ENCODE measurements around the gene RHOG. TPM values are rescaled to one million over a fixed set of nuclear protein-coding genes. Genes with fewer than 3 reads are reported as not detected.

Gene RHOG
- 44.6 and 46.8 TPM in 2 replicates for total RNA-seq
- long read RNA-seq, transcript RHOG-201 (2 exons, 1,319 nt), result major isoform, 32 of 35 reads
- long read RNA-seq, partial matches to known transcripts, result 2 of 35 reads
- long read RNA-seq, other reads (novel, unspliced or antisense), result 1 of 35 reads

DNA sequence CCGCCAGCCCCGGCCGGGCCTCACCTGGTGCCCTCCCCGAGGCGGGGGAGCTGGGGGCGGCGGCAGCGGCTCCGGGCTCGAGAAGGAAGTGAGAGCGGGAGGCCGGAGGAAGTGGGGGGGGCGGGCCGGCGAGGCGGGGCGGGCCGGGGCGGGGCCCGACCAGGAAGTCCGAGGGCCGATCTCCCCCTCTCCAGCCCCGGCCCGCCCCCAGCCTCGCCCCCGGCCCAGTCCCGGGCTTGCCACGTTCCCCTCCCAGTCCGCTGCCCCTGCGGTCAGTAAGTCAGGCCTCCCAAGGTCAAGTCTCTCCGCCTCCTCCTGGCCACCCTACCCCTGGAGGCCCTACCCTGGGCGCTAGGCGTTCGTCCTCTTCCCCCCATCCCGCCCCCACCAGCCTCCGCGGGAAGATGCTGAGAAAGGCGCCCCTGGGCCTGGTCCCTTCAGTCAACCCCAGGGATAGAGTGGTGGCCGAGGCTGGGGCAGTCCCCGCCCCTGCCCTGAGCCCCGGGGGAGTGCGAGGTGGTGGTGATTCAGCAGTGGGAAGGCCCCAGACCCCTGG, at the start of gene RHOG:
Gene RHOG (minus strand): TSS at position 90 of the 556 bp plus-strand sequence. CDS start 12,821 bp downstream, outside the sequence.
- Mint-ChIP-seq H3K9me3 (ENCODE audit: unreplicated experiment) (no peaks in the 10 kb centered on the region), H3K27me3 (ENCODE audit: unreplicated experiment) (no peaks in the 10 kb centered on the region), H3K4me3 (ENCODE audit: unreplicated experiment) (peak within 1 kb of the TSS; percentile 83), H3K27ac (ENCODE audit: unreplicated experiment) (peak within 1 kb of the TSS; percentile 94), H3K4me1 (ENCODE audit: unreplicated experiment) (peaks cover 28% of the 10 kb centered on the region), H3K36me3 (ENCODE audit: unreplicated experiment) (no peaks in the 10 kb centered on the region)
- TF ChIP-seq, protein P1, sequence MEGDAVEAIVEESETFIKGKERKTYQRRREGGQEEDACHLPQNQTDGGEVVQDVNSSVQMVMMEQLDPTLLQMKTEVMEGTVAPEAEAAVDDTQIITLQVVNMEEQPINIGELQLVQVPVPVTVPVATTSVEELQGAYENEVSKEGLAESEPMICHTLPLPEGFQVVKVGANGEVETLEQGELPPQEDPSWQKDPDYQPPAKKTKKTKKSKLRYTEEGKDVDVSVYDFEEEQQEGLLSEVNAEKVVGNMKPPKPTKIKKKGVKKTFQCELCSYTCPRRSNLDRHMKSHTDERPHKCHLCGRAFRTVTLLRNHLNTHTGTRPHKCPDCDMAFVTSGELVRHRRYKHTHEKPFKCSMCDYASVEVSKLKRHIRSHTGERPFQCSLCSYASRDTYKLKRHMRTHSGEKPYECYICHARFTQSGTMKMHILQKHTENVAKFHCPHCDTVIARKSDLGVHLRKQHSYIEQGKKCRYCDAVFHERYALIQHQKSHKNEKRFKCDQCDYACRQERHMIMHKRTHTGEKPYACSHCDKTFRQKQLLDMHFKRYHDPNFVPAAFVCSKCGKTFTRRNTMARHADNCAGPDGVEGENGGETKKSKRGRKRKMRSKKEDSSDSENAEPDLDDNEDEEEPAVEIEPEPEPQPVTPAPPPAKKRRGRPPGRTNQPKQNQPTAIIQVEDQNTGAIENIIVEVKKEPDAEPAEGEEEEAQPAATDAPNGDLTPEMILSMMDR (IDR thresholded peaks at IDR 0.05), result no peak
- peak; percentile 90 for DNase-seq (ENCODE audit: extremely low spot score, unreplicated experiment)

DNA sequence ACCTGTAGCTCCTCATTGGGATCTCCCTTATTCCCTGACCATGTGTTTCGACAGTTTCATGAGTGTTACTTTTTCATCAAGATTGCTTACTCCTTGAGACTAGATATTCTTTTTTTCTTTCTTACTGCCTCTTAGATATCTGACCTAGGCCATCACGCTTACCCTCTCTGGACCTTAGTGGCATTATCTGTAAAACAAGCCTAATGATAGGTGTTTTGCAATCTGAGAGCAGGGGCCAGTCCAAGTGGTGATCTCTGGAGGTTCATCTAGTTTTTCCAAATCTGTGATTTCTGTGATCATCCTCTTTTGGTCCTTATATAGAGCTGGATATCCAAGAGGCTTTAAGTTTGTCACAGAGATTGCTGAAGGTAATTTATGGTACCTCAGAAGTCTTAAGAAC, 49.3 kb upstream of the RHOG start:
- TF ChIP-seq, protein P1 (IDR thresholded peaks at IDR 0.05), result no peak
- no peak overlapping the region for H3K4me3 Mint-ChIP-seq (ENCODE audit: unreplicated experiment)
- peaks cover 2% of the 10 kb centered on the region for H3K36me3 Mint-ChIP-seq (ENCODE audit: unreplicated experiment)
- DNase-seq (ENCODE audit: extremely low spot score, unreplicated experiment), result no peak
- H3K27ac Mint-ChIP-seq (ENCODE audit: unreplicated experiment), result no peak overlapping the region
- no peaks in the 10 kb centered on the region for H3K9me3 Mint-ChIP-seq (ENCODE audit: unreplicated experiment)
- peaks cover 12% of the 10 kb centered on the region for H3K4me1 Mint-ChIP-seq (ENCODE audit: unreplicated experiment)
- H3K27me3 Mint-ChIP-seq (ENCODE audit: unreplicated experiment), result no peaks in the 10 kb centered on the region

DNA sequence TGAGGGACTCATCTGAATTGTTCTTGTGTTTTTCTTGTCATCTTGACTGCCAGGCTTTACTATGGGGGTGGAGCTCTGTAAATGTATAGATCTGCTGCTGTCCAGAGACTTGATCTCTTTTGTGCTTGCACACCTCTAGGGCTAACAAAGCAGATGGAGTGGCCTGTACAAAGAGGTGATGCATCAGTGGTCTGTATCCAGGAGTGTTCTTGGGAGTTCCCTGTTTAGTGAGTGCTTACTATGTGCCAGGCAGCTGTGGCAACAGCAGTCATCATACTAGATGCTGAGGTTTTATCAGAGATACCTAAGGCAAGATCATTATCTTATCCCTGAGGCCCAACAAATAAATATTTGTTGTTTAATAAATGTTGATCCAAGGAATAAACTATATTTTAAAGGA, 48.1 kb upstream of the RHOG start:
- peaks cover 3% of the 10 kb centered on the region for H3K4me1 Mint-ChIP-seq (ENCODE audit: unreplicated experiment)
- no peak for DNase-seq (ENCODE audit: extremely low spot score, unreplicated experiment)
- H3K27me3 Mint-ChIP-seq (ENCODE audit: unreplicated experiment), result no peaks in the 10 kb centered on the region
- H3K27ac Mint-ChIP-seq (ENCODE audit: unreplicated experiment), result no peak overlapping the region
- no peaks in the 10 kb centered on the region for H3K9me3 Mint-ChIP-seq (ENCODE audit: unreplicated experiment)
- no peak overlapping the region for H3K4me3 Mint-ChIP-seq (ENCODE audit: unreplicated experiment)
- TF ChIP-seq, protein P1 (IDR thresholded peaks at IDR 0.05), result no peak
- H3K36me3 Mint-ChIP-seq (ENCODE audit: unreplicated experiment), result peaks cover 2% of the 10 kb centered on the region

DNA sequence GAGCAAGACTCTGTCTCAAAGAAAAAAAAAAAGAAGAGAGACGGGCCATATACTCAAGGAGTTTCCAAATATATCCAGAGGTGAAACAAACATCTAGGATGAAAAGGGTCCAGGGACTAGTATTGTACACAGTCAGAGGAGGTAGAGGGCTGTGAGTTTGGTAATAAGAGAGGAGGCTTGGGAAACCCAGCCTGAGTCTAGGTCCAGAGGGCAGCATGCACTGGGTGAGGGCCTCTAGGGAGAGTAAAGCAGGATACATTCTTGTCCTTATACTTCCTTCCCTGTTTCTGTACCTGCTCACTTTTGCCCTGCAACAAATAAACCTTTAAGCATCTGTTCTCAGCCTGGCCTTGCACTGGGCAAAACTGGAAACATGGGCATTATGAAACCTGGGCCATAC, 46.2 kb upstream of the RHOG start:
- DNase-seq (ENCODE audit: extremely low spot score, unreplicated experiment), result no peak
- Mint-ChIP-seq H3K36me3 (ENCODE audit: unreplicated experiment) (no peaks in the 10 kb centered on the region), H3K9me3 (ENCODE audit: unreplicated experiment) (no peaks in the 10 kb centered on the region), H3K4me1 (ENCODE audit: unreplicated experiment) (no peaks in the 10 kb centered on the region), H3K27me3 (ENCODE audit: unreplicated experiment) (no peaks in the 10 kb centered on the region), H3K4me3 (ENCODE audit: unreplicated experiment) (no peak overlapping the region), H3K27ac (ENCODE audit: unreplicated experiment) (no peak overlapping the region)
- TF ChIP-seq, protein P1 (IDR thresholded peaks at IDR 0.05), result no peak

DNA sequence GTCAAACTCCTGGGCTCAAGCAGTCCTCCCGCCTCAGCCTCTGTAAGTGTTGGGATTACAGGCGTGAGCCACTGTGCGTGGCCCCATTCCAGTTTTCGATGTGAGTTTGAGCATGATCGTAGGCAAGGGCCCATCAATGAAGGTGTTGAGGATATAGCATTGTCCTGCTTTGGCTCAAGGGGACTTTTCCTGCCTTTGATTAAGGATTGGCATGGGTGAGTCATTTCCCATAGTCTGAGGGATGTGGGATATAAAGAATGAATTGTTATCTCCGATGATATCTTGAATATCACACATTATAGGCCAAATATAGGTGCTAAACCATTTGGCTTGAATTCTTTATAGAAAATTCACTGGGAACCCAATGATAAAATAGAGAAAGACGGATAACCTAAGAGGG, 45.1 kb upstream of the RHOG start:
- Mint-ChIP-seq H3K4me1 (ENCODE audit: unreplicated experiment) (peaks cover 5% of the 10 kb centered on the region), H3K36me3 (ENCODE audit: unreplicated experiment) (no peaks in the 10 kb centered on the region), H3K27me3 (ENCODE audit: unreplicated experiment) (no peaks in the 10 kb centered on the region), H3K9me3 (ENCODE audit: unreplicated experiment) (no peaks in the 10 kb centered on the region), H3K4me3 (ENCODE audit: unreplicated experiment) (no peak overlapping the region), H3K27ac (ENCODE audit: unreplicated experiment) (no peak overlapping the region)
- no peak for DNase-seq (ENCODE audit: extremely low spot score, unreplicated experiment)
- TF ChIP-seq, protein P1 (IDR thresholded peaks at IDR 0.05), result no peak

Measured in osteocyte (in vitro differentiated cells).